22Rv1 (cell line): Measurements from ENCODE around the gene RAB6B.

Experiments used
- H3K27ac ChIP-seq: fragments of 450-650 bp; 2 replicates; pipeline ENCODE4 v1.5.1; 2017
- CTCF ChIP-seq: fragments of 450-650 bp; IDR thresholded peaks from 2 replicates; pipeline ENCODE4 v1.5.1; 2017; ENCODE audit warnings: mild to moderate bottlenecking
- ZFX ChIP-seq: fragments of 450-650 bp; IDR thresholded peaks from 2 replicates; pipeline ENCODE4 v1.6.1; 2017; ENCODE audit warnings: antibody characterized with exemption, borderline replicate concordance

RAB6B gene

GRCh38 chr3:133833267-133833666 is 62.4 kb downstream of the RAB6B start:
- TF ChIP-seq ZFX (no peak), CTCF (no peak)
- H3K27ac ChIP-seq = no peak overlapping the region

- TF ChIP-seq CTCF = no peak
- TF ChIP-seq ZFX = no peak
- H3K27ac ChIP-seq = no peak overlapping the region
Observed at GRCh38 chr3:133832802-133833144, 62.9 kb downstream of the RAB6B start.

GRCh38 chr3:133831966-133832801 is 63.5 kb downstream of the RAB6B start:
- no peak; the same call in 1 of the 2 replicates for TF ChIP-seq CTCF
- TF ChIP-seq ZFX = no peak
- no peak overlapping the region for H3K27ac ChIP-seq

- no peak for TF ChIP-seq CTCF
- no peak for TF ChIP-seq ZFX
- no peak overlapping the region for H3K27ac ChIP-seq
Observed at GRCh38 chr3:133830071-133830470, 65.6 kb downstream of the RAB6B start.

- TF ChIP-seq CTCF (no peak), ZFX (no peak)
- H3K27ac ChIP-seq = no peak overlapping the region
Observed at GRCh38 chr3:133829310-133829707, 66.4 kb downstream of the RAB6B start.

GRCh38 chr3:133828576-133829309 is 66.9 kb downstream of the RAB6B start:
- TF ChIP-seq CTCF = no peak
- TF ChIP-seq ZFX = no peak

GRCh38 chr3:133827684-133828083 is 68.0 kb downstream of the RAB6B start:
- TF ChIP-seq CTCF (no peak), ZFX (no peak)
- no peak overlapping the region for H3K27ac ChIP-seq

More at GRCh38 chr3:133828576-133829309, 66.9 kb downstream of the RAB6B start:
- H3K27ac ChIP-seq = no peak overlapping the region
